Glutamatergic neuron (in vitro differentiated cells): ENCODE results near the gene PSMB7. TPM values are rescaled to one million over a fixed set of nuclear protein-coding genes. Genes with fewer than 3 reads are reported as not detected.
A peak's percentile ranks its signal among the peaks of the same experiment; 100 is the strongest.

Experiments
- DNase-seq: peaks from one replicate; pipeline ENCODE4 v3.0.0; 2022
- H3K27ac Mint-ChIP-seq: one replicate; pipeline ENCODE4 v1.8.0; 2020; ENCODE audit warnings: mild to moderate bottlenecking, mixed read lengths, inconsistent platforms; ENCODE audit not compliant: unreplicated experiment
- H3K27me3 Mint-ChIP-seq: one replicate; pipeline ENCODE4 v1.8.0; 2020; ENCODE audit warnings: mild to moderate bottlenecking, moderate library complexity, mixed read lengths, inconsistent platforms; ENCODE audit not compliant: unreplicated experiment
- H3K36me3 Mint-ChIP-seq: one replicate; pipeline ENCODE4 v1.8.0; 2020; ENCODE audit warnings: mild to moderate bottlenecking, mixed read lengths, inconsistent platforms; ENCODE audit not compliant: unreplicated experiment
- H3K4me1 Mint-ChIP-seq: one replicate; pipeline ENCODE4 v1.8.0; 2020; ENCODE audit warnings: mild to moderate bottlenecking, low read depth, mixed read lengths, inconsistent platforms; ENCODE audit not compliant: unreplicated experiment
- H3K4me3 Mint-ChIP-seq: one replicate; pipeline ENCODE4 v1.8.0; 2020; ENCODE audit warnings: mild to moderate bottlenecking, mixed read lengths, inconsistent platforms; ENCODE audit not compliant: unreplicated experiment
- H3K9me3 Mint-ChIP-seq: one replicate; pipeline ENCODE4 v1.8.0; 2020; ENCODE audit warnings: mild to moderate bottlenecking, moderate library complexity, mixed read lengths, inconsistent platforms; ENCODE audit not compliant: unreplicated experiment
- CTCF ChIP-seq: fragments of 200-600 bp; sonication (generic); IDR thresholded peaks from one replicate; pipeline ENCODE4 v1.5.0; 2021; ENCODE audit not compliant: partially characterized antibody, unreplicated experiment
- total RNA-seq: library from RNA; stranded (reverse); fragmentation: NEBNext Ultra II Directional; extraction: Animal tissue kit (Norgen Biotek cat#: 25700); gene quantifications from one replicate; pipeline ENCODE4 v1.2.1, GENCODE V29; 2021; ENCODE audit not compliant: unreplicated experiment

PSMB7 gene
- total RNA-seq, 1 donor from 2014 or later: 185 TPM

GRCh38 chr9:124350494-124351263 is 64.6 kb downstream of the PSMB7 start:
- DNase-seq: no peak

GRCh38 chr9:124349675-124350493 is 65.4 kb downstream of the PSMB7 start:
- Mint-ChIP-seq H3K4me1 (peaks cover 37% of the 10 kb centered on the region), H3K4me3 (peak overlapping the region; percentile 37), H3K9me3 (peaks cover 16% of the 10 kb centered on the region), H3K27ac (peak overlapping the region; percentile 75), H3K27me3 (peaks cover 10% of the 10 kb centered on the region), H3K36me3 (no peaks in the 10 kb centered on the region)
- TF ChIP-seq CTCF: no peak
- no peak for DNase-seq

More at GRCh38 chr9:124350494-124351263, 64.6 kb downstream of the PSMB7 start:
- Mint-ChIP-seq H3K36me3 (no peaks in the 10 kb centered on the region), H3K27me3 (peaks cover 10% of the 10 kb centered on the region), H3K4me1 (peaks cover 35% of the 10 kb centered on the region), H3K27ac (peak overlapping the region; percentile 75), H3K4me3 (peak overlapping the region; percentile 37), H3K9me3 (peaks cover 12% of the 10 kb centered on the region)
- TF ChIP-seq CTCF: no peak

DNA sequence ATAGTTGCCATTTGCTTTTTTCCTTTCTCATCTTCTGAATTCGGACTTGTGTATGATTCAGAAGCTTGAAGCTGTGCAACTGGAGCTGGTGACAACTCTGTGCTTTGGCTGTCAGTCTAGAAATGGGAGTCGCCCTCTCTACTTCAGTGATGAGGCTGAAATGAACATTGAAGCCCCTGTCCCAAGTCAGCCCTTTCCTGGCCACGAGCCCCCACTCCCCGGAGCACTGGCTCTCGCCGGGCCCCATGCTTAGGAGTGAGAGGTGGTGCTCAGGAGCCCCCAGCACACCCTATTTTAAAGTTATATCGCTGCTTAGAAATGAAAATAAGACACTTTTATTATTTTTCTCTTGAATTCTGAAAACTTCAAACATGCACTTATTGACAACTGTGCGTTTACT is 66.0 kb downstream of the PSMB7 start:
- no peak overlapping the region for H3K27ac Mint-ChIP-seq
- no peak for TF ChIP-seq CTCF
- H3K4me1 Mint-ChIP-seq: peaks cover 34% of the 10 kb centered on the region
- H3K9me3 Mint-ChIP-seq: peaks cover 16% of the 10 kb centered on the region
- no peaks in the 10 kb centered on the region for H3K36me3 Mint-ChIP-seq
- DNase-seq: no peak
- no peak overlapping the region for H3K4me3 Mint-ChIP-seq
- peaks cover 5% of the 10 kb centered on the region for H3K27me3 Mint-ChIP-seq

DNA sequence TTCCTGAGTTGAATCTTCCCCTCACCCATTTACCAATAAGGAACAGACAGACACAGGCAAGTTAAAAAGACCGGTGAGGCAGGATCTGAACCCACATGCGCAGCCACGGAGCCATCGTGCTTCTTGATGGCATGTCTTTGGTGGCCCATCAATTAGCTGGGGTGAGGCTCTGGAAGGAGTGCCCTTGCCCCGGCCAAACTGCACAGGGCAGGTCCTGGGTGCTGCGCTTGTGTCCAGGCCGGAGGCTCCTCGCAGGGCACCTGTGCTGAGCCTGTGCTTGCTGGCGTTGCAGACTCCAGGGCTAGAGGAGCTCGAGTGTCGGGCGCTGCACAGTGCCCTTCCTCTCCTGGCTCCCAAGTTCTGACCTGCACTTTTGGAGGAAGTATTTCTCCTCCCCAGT is 66.4 kb downstream of the PSMB7 start:
- Mint-ChIP-seq H3K36me3 (no peaks in the 10 kb centered on the region), H3K4me1 (peaks cover 36% of the 10 kb centered on the region), H3K27ac (no peak overlapping the region), H3K9me3 (peaks cover 14% of the 10 kb centered on the region), H3K27me3 (peaks cover 5% of the 10 kb centered on the region), H3K4me3 (no peak overlapping the region)
- no peak for TF ChIP-seq CTCF
- DNase-seq: no peak

DNA sequence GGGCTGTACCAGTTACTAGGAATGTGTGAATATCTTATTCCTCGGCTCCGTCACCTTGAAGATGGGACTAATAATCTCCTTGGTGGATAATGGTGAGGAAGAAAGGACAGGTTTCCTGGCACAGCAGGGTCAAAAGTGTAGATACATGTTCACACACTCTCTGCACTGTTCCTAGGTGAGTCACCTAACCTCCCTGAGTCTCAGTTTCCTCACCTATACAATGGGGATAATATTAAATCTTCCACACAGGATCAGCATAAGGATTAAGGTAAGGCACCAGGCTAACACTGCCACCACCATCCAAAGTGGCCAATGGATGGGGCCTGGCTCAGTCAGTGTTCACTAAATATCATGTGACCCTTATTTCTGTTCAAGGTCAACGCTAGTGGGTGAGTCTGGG is 66.9 kb downstream of the PSMB7 start:
- H3K4me3 Mint-ChIP-seq: no peak overlapping the region
- H3K4me1 Mint-ChIP-seq: peaks cover 41% of the 10 kb centered on the region
- H3K36me3 Mint-ChIP-seq: no peaks in the 10 kb centered on the region
- no peak for DNase-seq
- H3K27ac Mint-ChIP-seq: no peak overlapping the region
- H3K9me3 Mint-ChIP-seq: peaks cover 17% of the 10 kb centered on the region
- peaks cover 5% of the 10 kb centered on the region for H3K27me3 Mint-ChIP-seq
- TF ChIP-seq CTCF: no peak
